ENCODE measurements around the gene LAMC2. TPM values are rescaled to one million over a fixed set of nuclear protein-coding genes. Genes with fewer than 3 reads are reported as not detected.

Gene LAMC2
- total RNA-seq, 4 donors from 2014 or later: 2.6 to 23.3 (median 7.3) TPM

GRCh38 chr1:183233113-183233512 lies 47.0 kb downstream of the LAMC2 start:
- TF ChIP-seq CTCF (IDR thresholded peaks at IDR 0.05): no peak
- ATAC-seq (ENCODE audit: low FRiP score): no peak
- no peak for DNase-seq (ENCODE audit: low spot score)

GRCh38 chr1:183234660-183235476 lies 48.8 kb downstream of the LAMC2 start:
- TF ChIP-seq CTCF (IDR thresholded peaks at IDR 0.05): no peak
- DNase-seq (ENCODE audit: low spot score) (peak; percentile 48), ATAC-seq (ENCODE audit: low FRiP score) (peak; percentile 92)

DNA sequence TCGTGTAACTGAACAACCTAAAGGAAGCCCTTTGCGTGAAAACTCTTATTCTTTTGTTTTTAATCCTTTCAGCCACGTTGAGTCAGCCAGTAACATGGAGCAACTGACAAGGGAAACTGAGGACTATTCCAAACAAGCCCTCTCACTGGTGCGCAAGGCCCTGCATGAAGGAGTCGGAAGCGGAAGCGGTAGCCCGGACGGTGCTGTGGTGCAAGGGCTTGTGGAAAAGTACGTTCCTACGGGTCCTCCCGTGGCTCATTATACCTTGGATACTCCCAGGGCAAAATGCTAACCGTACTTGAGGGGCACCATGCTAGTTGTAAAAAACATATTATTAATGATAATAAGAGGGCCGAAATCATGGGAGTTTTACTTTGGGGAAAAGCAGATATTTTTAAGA lies 49.4 kb downstream of the LAMC2 start:
- ATAC-seq (ENCODE audit: low FRiP score): no peak
- DNase-seq (ENCODE audit: low spot score): no peak
- TF ChIP-seq CTCF (IDR thresholded peaks at IDR 0.05): no peak

GRCh38 chr1:183236158-183236725 lies 50.2 kb downstream of the LAMC2 start:
- no peak for DNase-seq (ENCODE audit: low spot score)
- TF ChIP-seq CTCF (IDR thresholded peaks at IDR 0.05): no peak
- ATAC-seq (ENCODE audit: low FRiP score): no peak

GRCh38 chr1:183237046-183237445 lies 51.0 kb downstream of the LAMC2 start:
- no peak for TF ChIP-seq CTCF (IDR thresholded peaks at IDR 0.05)
- ATAC-seq (ENCODE audit: low FRiP score) (no peak), DNase-seq (ENCODE audit: low spot score) (no peak)

DNA sequence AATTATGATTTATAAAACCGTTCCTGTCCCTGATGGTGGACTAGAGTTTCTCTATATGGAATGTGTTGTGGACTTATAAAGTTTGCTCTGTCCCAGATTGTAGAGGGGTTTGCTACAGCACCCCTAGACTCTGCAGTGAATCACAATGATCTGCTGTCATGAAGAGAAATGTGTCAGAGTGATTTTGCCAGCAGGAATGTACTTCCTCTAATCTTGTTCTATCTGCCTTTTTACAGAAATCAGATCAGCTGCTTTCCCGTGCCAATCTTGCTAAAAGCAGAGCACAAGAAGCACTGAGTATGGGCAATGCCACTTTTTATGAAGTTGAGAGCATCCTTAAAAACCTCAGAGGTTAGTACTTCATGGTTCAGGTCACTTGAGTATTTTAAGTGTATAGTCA lies 52.0 kb downstream of the LAMC2 start:
- no peak for DNase-seq (ENCODE audit: low spot score)
- no peak for ATAC-seq (ENCODE audit: low FRiP score)
- TF ChIP-seq CTCF (IDR thresholded peaks at IDR 0.05): no peak
